ENCODE data around the gene SLC17A3.
A peak's percentile ranks its signal among the peaks of the same experiment; 100 is the strongest.

The SLC17A3 gene

GRCh38 chr6:25874118-25874517 is at the start of gene SLC17A3:
SLC17A3 (minus strand) TSS chr6:25874243; CDS start chr6:25868387, 5,856 bp downstream.
- no peak for DNase-seq

DNA sequence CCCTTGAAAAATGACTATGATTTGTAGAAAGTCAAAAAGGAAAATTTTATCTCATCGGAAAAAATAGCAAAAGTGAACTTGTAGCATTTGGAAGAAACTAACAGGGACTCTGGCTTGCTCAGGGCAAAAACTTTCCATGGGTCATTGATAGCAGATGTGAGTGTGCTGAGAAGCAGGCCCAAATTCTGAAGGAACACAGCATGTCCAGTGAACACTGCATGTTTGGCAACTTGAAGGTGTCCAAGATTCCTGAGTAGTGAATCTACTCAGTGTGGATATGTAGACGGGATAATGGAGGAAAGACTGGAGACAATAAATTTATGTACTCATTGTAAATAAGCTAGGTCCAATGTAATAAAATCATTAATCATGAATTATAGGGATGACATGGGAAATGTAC is 48.3 kb upstream of the SLC17A3 start:
- no peak for DNase-seq

GRCh38 chr6:25921525-25922203 is 47.6 kb upstream of the SLC17A3 start:
- DNase-seq, result peak in 2 of 3 donors; percentile 19 to 21

- DNase-seq, result no peak
These were observed 45.6 kb upstream of the SLC17A3 start for GRCh38 chr6:25919657-25920056.

DNA sequence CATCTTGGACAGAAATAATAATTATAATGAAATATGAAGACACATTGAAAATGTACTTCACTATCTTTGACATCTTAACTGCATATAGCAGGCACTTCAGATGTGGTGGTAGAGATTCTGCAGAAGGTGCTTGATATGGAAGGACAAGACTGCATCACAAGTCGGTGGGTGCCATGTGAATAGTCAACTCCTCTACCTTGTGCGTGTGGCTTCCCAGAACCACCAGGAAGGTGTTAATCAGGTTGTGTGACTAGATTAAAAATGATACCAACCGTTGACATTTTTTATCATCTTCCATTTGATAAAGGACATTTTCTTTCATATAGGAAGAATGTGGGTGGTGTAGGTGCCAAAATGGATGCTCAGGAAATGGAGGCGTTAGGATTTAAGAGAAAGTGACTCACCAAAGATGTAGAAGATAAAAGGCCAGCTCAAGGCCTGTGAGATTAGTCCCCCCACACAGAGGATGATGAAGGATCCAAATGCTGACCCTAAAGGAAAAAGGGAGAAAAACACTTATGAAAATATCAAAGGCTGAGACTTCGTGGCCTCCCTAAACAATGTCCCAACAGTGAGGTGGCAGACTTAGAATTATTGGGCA is 44.1 kb upstream of the SLC17A3 start:
- no peak for DNase-seq

DNA sequence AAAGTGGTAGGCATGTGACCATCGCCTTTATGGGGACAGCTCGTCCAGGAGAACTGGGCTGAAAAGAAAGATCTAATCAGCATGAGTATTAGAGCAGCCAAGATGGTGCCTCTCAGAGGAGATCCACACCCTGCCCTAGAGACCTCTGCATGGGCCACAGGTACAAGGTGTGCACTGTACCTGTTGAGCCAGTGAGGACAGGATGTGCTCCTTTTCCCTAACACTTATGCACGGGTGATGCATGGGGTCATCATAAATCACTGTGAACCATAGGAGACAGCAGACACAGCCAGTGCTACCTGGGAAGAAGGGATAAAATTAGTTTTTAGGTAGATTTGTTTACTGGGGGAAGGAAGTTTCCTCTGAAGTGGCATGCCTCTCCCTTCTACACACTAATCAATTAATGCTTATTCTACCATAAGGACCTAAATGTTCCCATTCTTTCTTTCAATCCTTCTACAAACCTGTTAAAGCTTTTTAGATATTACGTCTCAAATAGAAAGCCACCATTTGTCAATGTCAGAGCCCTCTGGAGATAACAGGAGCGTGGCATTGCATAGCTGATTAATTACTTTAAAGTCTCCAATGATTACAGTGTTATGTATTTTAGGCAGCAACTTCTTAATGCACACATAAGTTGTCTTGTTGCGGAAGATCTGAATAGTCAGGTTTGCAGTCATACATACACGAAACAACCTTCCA is 42.9 kb upstream of the SLC17A3 start:
- no peak for DNase-seq

- no peak for DNase-seq
These were observed 42.3 kb upstream of the SLC17A3 start for GRCh38 chr6:25916330-25916729.

- no peak for DNase-seq
These were observed 39.7 kb upstream of the SLC17A3 start for GRCh38 chr6:25913741-25914140.

GRCh38 chr6:25911351-25911750 is 37.3 kb upstream of the SLC17A3 start:
- no peak for DNase-seq

- DNase-seq, result no peak
These were observed 33.5 kb upstream of the SLC17A3 start for GRCh38 chr6:25907475-25908014.

GRCh38 chr6:25903467-25904099 is 29.5 kb upstream of the SLC17A3 start:
- DNase-seq, result no peak

- DNase-seq, result peak in 1 of 3 donors; percentile 12
These were observed 28.0 kb upstream of the SLC17A3 start for GRCh38 chr6:25902071-25902470.

DNA sequence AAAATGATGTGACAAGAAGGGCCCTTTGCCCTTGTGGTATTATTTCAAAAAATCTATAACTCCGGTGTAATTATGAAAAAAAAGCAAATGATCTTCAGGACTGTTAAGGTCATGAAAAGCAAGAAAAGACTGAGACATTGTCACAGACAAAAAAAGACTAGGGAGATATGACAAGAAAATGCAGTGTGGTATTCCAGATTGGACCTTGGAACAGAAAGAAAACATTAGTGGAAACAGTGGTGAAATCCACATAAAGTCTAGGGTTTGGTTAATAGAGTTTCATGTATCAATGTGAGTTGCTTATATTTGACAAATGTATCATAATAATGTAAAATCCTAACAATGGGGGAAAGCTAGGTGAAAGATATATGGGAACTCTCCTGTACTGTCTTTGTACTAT is 26.8 kb upstream of the SLC17A3 start:
- no peak for DNase-seq

GRCh38 chr6:25899580-25900408 is 25.8 kb upstream of the SLC17A3 start:
- no peak for DNase-seq

DNA sequence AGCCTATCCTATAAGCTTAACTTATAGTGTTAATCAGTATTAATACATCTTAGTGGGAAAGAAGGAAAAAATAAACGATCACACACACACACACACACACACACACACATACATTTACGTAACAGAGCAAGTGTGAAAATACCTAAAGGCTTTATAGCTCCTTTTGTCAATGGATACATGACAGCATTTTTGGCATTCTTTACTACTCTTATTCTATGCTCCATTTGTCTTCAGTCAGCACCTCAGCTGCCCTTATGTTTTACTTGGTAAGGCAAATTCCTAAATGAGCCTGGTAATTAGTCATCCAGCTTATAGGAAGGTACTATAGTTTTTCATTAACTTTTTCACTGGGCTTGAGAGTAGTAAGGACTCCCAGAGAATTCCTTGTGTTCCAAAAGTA is 25.1 kb upstream of the SLC17A3 start:
- no peak for DNase-seq

DNA sequence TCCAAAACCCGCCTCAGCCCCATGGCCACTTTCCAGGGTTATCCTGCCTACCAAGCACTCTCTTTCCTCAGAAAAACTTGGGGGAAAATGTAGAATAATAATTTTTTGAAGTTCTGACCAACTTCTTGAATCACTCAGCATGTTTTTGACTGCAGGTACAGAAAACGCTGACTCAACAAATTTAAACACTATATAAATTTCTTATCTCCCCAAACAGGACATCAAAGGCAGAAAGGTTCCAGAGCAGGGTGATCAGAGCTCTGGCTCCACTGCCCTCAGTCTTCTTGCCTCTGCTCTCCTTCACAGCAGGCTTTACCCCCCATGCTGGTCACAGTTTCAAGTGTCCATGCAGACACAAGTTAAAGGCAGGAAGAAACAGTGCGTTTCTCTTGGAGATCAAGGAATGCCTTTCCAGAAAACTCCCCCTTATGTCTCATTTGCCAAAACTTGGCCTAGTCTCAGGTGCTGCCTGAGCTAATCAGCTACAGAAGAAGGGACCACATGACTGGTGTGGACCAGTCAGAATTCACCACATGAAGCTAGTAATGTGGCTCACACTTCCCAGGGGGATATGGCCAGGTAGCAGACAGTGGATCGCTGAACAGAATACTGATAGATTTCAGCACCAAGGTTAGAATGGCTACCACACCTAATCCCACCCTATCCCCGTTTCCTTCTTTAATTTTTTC is 24.4 kb upstream of the SLC17A3 start:
- no peak for DNase-seq

DNA sequence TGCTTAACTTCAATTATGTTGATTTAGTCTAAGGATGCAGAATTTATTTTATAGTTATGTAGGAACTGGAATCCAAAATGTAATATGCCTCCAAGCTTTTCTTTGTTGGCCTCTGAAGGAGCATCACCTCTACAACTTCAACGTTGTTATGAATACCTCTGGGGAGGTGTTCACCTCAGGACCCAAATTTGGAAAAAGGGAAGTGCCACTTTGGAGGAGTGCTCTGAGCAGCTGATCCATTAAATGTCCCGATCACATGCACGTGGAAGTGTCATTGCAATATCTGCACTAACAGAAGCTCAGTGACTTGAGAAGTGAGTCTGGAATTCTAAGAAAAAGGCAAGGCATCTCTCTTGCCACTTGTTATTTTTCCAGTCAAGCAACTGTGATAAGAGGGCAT is 22.2 kb upstream of the SLC17A3 start:
- no peak for DNase-seq

DNA sequence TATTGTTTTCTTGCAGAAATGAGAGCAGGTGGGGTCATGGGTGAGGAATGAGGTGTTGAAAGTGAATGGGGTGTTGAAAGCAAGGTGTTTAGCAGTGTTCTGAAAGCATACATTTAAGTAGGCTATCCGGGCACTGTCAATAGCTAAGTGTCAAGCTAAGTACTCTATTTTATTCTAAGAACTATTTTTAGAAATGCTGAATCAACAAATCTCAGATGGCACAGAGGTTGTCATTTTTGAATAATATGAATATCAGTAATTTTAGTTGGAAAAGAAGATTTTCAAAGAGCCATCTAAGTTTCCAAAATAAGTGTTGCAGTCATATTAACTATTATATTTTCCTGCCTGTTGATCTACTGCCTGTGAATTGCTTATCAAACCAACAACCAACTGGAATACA is 21.7 kb upstream of the SLC17A3 start:
- no peak for DNase-seq

- DNase-seq, result no peak
These were observed 19.7 kb upstream of the SLC17A3 start for GRCh38 chr6:25893778-25894177.

DNA sequence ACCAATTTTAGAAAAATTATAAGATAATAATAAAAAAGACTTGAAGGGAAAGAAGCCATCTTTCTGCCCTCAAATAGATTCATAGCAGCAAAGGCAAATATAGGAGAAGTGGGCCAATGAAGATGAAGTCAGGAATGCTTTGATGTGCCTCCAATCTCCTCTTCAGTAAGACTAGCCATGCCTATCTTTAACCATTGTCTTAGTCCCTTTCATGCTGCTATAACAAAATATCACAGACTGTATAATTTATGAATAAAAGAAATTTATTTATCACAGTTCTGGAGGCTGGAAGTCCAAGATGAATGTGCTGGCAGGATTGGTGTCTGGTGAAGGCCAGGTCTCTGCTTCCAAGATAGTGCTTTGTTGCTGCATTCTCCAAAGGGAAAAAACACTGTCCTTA is 18.8 kb upstream of the SLC17A3 start:
- DNase-seq, result no peak

DNA sequence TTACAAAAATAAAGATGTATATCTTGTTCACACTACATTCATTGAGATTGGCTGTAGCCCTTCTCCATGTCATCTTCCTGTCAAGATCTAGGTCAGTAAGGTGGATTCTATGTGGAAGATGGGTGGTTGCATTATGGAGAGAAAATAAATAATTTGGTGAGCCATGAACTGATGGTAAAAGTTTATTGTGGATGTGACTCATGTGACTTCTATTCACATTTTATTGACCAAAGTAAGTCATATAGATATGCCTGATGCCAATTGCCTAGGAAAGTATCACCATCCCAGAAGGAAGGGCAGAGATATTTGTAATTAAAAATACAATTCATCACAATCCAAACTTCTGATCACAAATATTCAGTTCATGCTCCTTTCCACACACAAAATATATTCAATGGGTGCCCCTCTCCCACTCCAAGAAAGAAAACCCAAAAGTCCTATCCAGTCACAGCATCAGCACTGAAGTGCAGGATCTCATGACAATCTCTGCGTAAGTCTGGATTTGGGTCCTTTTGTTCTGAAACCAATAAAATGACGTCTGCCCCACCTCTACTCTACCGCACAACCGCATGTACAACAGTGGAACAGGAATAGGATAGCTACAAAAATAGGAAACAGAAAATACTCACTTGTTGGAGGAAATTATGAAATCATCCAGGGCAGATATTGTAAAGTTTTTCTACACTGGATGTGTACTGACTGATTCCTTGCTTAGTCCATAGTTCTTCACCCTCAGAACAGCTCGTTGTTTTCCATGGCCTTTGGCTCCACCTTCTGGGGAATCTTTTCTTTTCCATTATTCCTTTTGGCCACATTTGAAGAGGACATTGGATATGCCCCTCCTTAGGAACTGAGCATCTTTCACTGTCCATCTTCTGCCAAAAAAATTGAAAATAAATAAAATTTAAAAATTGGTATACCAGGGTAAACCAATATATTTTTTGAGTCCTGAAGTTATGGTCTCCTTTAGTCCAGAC is 16.1 kb upstream of the SLC17A3 start:
- peak in 2 of 3 donors; percentile 38 to 47 for DNase-seq
